NCI-H1105 (cell line): Measurements from ENCODE around the gene IGFBPL1.
A peak's percentile ranks its signal among the peaks of the same experiment; 100 is the strongest.
"Not testable (repeated sequence)": the region's sequence is repeated elsewhere in the genome, so short reads cannot be mapped to it uniquely, and the experiment has no call there.

ENCODE experiments used
- DNase-seq: peaks from one replicate; lab custom pipeline; 2025; lab: John Stamatoyannopoulos, UW

IGFBPL1 gene

DNA sequence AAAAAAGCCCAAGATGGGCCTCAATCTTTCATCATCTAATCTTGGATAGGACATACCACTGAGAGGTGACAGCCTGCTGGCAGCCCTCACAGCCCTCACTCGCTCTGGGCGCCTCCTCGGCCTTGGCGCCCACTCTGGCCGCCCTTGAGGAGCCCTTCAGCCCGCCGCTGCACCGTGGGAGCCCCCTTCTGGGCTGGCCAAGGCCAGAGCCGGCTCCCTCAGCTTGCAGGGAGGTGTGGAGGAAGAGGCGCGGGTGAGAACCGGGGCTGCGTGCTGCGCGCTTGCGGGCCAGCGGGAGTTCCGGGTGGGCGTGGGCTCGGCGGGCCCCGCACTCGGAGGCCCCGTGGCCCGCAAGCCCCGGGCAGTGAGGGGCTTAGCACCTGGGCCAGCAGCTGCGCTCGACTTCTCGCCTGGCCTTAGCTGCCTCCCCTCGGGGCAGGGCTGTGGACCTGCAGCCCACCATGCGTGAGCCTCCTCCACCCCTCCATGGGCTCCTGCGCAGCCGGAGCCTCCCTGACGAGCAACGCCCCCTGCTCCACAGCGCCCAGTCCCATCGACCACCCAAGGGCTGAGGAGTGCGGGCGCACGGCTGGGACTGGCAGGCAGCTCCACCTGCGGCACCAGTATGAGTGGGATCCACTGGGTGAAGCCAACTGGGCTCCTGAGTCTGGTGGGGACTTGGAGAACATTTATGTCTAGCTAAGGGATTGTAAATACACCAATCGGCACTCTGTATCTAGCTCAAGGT lies 46.7 kb downstream of the IGFBPL1 start:
- not testable (repeated sequence) for DNase-seq

DNA sequence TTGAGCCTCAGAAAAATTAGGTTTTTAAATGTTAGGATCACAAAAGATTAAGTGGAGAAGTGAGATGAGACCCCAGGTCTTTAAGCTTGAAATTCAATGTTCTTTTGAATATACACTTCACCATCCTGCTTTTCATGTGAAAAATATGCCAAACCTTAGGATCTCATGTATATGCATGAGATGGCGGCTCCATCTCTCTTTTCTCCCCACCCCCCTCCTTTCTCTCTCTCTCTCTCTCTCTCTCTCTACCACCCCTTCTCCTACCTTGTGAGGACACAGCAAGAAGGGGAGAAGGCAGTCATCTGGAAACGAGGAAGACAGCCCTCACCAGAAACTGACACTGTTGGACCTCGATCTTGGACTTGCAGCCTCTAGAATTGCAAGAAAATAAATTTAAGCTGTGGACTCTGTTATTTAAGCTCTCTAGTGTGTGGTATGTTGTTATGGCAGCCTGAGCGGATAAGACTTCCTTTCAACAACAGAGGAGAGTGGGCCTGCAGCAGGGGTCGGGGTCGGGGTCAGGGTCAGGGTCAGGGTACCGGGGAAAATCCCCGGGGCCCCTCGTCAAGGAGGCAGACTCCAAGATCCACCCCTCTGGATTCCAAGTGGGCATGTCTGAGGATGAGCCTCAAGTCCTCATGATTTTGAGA lies 48.1 kb downstream of the IGFBPL1 start:
- no peak for DNase-seq

DNA sequence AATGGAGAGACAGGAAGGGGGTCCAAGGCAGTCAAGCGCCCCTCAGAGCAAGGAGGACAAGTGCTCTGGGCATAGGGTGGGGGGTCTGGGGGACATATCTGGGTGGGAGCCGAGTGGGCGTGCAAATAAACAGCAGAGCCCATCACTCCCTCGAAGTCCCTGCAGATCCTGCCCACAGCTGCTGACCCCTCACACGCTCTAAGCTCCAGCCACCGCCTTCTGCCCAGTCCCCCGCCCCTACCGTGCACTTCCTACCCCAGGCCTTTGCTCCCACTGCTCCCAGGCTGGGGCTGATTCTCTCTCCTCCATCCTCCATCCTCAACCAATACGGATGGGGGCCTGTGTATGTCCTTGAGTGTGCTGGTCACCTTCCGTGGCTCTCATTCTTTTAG lies 48.7 kb downstream of the IGFBPL1 start:
- no peak for DNase-seq

DNA sequence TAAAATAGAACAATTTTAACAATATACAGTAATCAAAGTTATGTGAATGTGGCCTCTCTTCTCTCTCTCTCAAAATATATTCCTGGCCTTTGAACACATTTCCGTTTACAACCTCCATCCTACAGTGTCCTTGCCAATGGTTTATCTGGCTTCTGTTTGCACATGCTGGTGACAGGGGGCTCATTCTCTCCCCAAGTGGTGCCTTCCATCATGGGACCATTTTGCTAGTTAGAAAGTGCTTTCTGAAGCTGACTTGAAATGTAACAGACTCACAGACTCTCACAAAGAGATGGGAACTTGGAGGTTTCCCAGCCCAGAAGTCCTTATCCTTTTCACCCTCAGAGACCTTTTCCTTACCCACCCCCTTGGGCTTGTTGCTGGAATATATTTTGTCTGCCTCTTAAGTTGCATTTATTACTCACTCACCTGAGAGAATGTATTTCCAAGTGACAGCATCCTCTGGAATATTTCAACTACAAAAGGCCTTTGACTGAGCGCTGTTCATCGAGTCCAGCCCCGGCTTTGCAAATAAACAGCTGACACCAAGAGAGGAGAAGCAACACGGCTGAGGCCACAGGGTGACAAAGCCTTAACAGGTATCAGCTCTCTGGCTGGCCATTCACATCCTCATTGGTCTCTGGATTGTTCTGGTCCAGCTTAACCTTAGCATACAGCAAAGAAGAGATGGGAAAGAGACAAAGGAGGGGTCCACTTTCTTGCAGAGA lies 49.2 kb downstream of the IGFBPL1 start:
- DNase-seq, result no peak

DNA sequence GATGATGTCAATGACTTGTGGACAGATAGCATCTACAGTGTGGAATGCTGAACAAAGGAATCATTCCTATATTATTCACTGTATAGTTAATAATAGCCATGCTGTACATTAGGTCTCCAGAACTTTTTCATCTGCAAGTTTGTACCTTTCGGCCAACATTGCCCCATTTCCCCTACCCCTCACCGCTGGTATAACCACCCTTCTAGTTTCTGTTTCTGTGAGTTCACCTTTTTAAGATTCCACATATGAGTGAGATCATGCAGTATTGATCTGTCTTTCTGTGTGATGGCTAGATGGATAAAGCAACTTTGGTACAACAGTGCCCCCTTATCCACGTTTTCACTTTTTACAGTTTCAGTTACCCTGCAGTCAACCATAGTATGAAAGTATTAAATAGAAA lies 50.6 kb downstream of the IGFBPL1 start:
- DNase-seq, result no peak

DNA sequence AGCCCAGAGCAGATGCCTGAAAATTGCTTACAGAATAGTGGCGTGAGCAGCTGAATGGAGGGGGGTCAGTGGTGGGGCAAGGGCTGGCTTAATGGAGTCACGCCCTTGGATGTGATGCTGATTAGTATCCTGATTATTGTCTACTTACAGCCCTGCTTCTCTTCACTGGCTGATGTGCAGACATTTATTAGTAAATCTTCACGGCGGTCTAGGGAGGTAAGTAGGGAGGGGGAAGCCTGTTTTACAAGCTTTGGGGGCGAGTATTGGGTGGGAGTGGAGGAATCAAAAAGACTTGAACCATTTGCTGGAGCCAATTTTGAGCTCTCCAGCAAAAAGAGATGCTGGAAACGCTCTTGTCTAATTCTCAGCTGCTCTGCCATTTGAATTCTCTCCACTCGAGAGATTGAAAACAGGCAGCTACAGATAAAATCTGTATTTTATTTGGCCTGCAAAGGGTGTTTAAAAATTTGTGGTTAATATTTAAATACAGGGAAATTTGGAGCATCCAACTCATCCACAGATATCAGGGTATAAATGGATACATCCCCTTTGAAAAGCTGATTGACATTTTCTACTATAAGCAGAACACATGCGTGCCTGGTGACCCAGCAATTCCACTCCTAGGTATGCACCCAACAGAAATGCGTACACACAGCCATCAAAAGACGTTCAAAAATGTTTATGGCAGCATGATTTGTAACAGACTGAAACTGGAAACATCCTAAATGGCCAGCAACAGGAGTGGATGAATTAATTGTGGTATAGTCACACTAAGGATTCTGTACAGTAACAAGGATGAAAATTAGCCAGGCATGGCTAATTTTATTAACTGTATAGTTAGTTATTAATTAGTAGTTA lies 51.3 kb downstream of the IGFBPL1 start:
- no peak for DNase-seq

DNA sequence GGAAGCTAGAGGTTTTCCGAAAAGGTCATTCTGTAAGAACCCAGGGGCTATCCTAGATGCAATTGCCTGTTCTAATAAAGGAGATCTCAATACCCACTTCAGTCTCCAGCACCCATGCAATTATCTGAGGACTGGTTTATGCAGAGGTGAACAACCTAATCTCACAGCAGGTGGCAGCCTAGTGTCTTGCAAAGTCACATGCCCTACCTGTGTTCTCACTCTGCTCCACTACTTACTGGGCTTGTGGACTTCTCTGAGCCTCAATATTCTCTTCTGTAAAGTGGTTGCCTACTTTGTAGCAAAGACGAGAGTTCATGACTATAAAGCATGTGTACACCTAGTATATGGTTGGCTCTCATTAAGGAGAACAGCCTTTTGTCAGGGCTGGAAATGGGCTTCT lies 52.8 kb downstream of the IGFBPL1 start:
- peak; percentile 42 for DNase-seq

DNA sequence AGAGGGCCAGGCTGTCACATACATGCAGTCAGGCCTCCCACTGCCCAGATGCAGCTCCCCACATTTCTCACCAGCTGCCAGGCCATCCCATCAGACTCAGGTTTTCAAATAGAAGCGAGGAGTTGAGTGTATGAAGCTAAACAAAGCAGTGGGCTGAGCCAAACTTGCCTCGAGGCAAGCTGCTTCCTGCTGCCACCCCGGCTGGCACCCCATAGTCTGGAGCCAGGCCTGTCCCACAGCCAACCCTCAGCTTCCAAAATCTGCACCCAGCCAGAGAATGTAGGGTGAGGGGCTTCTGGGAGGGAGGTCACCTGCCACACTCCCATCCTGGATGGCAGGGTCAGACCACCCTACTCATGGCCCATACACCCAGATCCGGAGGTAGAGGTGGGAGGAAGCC lies 54.1 kb downstream of the IGFBPL1 start:
- DNase-seq, result no peak

DNA sequence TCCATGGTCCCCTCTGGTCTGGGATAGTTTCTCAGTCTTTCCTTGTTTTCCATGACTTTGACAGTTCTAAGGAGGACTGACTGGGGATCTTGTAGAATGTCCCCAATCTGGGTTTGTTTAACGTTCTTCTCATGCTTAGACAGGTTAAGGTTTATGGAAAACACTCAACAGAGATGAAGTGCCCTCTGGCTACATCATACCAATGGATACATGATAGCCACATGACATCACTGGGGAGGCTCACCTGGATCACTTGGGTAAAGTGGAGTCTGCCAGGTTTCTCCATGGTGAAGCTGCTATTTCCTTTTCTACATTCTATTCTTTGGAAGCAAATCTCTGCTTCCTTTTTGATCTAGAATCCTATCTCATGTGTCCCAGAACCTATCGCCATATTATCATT lies 55.5 kb downstream of the IGFBPL1 start:
- DNase-seq, result no peak

DNA sequence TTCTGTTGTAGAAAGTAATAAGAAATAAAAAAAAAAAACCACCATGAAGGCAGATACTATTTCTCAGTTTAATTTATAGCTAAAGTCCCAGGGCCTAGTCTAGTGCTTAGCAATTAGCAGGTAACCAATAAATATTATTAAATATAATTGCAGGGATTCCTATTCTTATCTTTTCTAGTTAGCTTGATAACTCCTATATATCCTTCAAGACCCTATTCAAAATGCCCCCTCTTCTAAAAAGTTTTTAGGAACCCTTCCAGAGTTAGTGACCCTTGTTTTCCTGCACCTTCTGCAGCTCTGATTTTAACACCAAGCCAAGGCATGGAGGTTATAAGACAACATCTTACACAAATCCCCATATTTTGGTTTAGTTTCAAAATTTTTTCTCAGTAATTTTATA lies 56.4 kb downstream of the IGFBPL1 start:
- no peak for DNase-seq

DNA sequence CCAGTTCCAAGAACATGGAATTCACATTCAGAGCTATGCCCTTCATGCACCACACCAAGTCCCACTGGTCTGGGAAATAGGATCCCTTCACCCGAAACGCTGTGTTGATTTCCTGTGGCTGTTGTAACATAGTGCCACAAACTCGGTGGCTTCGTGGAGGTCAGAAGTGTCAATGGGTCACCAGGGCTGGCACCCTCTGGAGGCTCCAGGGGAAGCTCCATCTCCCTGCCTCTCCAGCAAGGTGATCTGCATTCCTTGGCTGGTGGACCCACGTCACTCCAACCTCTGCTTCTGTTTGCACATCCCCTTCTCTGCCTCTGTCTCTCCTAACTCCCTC lies 60.7 kb downstream of the IGFBPL1 start:
- DNase-seq, result no peak

DNA sequence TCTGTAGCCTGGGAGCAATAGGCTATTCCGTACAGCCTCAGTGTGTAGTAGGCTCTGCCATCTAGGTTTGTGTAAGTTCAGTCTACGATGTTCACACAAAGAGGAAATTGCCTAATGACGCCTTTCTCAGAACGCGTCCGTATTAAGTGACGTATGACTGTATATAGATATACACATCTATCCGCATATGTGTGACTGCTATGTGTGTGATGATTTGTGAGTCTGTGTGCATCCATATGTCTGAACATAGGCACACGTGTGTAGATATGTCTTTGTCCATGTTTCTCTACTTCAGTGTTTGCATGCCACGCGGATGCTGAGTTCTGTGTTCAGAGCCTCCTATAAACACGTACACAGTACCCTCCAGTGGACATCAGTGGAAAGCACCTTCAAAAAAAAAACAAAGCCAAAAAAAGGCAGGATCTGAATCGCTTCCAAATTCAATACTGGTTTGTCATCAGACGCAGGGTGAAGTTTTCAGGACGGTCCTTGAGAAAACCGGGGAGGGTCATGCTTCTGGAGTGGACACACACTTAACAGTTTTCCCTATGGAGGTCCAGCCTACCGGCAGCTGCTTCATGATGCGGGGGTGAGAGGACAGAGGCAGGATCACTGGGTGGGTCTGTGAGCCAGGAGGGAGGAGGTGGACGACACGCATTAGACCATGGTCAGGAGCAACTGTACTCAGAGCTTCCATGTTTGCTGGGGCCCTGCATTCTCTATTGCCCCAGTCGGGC lies 61.2 kb downstream of the IGFBPL1 start:
- DNase-seq, result peak; percentile 32

DNA sequence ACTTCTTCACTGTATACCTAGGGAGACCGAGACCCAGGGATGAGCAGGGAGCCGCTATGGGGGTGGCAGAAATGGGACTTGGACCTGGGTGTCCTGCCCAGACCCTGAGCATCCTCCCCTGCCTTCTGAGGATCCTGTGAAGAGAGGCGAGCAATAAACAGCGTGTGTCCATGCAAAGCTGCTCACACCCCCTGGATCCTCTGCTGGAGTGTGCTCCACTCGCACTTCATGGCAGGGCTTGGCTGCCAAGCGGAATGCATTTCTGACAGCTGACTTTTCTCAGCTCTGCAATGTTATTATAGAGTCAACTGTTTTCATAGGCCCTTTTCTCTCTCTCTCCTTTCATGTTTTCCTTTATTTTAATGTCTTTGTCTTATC lies 62.8 kb downstream of the IGFBPL1 start:
- DNase-seq, result no peak

DNA sequence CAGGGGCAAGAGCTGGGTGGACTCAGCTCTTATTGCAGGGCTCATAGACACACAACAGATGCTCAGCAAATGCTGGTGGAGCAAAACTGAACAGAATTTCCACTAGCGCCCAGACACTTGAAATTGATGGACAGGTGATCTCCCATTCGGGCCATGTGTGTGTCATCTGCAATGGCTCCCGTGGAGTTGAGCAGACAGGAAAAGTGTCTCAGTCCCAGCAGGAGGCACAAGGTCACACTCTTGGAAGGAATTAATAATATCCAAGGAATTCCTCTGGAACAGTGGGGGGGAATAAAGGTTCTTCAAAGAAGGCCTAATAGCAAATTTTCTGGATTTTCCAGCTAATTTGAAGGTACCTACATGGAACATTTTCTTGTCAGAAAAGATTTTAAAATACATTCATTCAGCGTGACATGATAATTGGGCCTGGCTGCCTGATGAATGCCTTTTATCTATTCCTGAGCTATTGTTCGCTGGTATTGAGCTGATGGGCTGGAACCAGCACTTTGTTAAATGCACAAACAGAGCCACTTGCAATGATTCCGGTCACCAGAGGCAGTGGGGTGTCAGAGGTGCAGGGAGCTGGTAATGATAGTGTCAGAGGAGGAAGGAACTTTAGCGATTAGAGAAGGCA lies 63.3 kb downstream of the IGFBPL1 start:
- DNase-seq, result no peak

DNA sequence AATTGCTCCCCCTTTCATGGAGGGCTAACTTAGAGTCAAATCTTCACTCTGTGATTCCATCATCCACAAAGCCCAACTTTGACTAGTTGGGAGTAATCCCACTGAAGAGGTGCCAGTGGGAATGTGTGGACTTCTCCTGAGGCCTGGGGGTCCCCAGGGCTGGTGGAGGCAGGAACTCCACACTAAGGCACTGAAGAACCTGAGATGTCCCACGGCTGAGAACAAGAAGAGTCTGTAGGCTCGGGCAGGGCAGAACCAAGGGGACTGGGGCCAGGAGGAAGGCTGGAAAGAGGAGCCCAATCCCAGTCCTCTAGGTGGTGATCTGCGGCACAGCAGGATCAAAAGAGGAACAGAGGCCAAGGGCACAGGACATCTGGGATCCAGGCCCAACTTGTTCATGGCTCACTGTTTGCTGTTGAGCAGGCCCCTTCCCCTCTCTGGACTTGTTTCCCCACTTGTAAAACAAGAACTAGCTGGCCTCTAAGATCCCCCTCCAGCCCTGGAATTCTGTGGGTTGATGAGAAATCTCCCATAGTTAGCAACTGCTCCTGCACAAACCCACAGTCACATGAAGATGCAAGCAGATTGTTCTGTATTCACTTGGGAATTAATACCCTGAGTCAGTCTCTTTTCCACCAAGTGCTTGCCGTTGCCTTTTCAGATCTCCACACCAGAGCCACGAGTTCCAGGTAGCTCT lies 64.4 kb downstream of the IGFBPL1 start:
- no peak for DNase-seq

DNA sequence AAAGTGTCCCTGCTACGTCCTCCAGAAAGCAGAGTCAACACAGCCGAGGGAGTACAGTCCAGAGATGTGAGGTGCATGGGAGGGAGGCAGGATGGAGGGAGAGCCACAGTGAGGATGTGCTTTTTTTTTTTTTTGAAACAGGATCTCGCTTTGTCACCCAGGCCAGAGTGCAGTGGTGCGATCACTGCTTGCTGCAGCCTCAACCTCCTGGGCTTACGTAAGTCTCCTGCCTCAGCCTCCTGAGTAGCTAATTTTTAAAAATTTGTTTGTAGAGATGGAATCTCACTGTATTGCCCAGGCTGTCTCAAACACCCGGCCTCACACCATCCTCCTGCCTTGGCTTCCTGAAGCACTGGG lies 65.0 kb downstream of the IGFBPL1 start:
- no peak for DNase-seq

DNA sequence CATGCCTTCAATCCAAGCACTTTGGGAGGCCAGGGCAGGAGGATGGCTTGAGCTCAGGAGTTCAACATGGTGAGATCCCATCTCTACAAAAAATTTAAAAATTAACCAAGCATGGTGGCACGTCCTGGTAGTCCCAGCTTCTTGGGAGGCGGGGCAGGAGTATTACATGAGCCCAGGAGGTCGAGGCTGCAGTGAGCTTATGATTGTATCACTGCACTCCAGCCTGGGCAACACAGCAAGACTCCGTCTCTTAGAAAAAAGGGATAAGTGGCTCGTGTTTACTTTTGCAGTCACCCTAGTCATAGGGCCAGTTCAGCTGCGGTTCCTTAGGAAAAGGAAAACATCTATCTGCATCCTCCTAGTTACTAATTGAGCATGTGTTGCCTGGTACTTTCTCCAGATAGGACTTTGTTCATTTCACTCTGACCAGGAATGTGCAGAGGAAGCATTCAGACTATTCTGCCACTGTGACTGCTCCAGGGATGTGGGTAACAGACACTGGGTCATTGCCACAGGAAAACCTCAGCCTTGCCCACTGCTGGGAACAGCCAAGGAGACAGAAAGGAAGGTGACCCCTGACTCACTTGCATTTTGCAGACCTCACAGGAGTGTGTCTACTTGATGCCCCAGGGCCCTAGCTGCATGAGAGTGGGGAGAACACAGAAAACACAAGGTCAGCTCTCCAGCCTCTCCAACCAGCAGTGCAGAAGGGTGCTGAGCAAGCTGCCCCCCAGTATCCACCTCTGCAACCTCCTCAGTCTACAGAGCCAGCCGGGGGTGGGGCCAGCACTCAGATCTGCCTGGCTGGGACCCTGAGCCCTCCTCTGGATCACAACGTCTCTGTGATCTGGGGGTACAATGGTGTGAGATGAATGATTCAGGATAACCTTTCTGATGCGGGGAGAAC lies 65.6 kb downstream of the IGFBPL1 start:
- DNase-seq, result no peak

DNA sequence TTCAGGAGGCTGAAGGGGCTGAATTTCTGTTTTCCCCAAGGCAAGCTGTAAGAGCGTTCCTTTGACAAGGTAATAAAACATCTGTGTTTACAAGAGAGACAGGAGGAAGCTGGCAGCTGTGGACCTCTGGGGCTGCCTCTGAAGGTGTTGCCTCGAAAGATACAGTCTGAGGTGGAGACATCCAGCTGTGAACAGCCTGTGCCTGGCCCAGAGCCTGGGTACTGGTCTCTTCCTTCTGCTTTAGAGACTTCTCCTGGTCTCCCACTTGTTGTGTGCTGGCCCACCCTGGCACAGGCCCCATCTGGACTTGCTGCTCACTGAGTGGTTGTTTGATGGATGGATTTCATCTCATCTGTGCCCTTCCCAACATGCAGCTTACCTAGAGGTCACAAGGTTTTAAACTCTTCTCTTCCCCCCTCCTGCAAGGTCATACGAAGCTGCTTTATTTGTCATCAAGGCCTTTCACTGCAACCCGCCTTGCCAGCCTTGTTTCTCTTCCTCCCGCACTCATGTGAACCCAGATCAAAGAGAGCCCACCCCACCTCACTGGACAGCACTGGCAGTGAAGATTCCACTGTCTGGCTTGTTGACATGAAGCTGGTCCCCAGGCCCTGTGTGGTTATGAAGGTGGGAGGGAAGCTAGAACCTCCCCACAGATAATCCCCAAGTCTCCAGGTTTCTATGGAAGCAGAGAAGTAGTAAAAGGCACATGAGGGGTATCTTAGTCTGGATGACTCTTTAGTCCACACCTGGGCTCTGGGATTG lies 66.7 kb downstream of the IGFBPL1 start:
- DNase-seq, result no peak

DNA sequence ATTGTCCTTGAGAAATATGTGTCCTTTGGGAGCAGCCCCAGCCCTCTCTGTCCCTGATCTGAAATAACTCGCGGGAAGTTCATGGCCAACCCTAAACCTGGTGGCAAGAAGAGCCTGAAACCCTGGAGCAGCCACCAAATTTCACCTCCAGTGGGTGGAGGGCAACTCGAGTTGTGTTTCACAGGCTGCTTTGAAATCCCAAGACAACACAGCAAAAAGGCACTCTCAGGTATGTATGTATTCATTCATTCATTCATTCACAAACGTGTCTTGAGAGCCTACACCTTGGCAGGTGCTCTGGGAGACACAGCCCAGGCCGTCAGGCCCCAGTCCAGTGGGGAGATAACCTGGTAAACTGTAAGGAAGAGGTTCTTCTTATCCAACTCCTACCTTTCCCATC lies 67.4 kb downstream of the IGFBPL1 start:
- DNase-seq, result no peak
